Left ventricle myocardium inferior (tissue), 1 donor: ENCODE results near the gene MRPL46. TPM values are rescaled to one million over a fixed set of nuclear protein-coding genes. Genes with fewer than 3 reads are reported as not detected.

ENCODE experiments used
- DNase-seq: peaks from one replicate; pipeline ENCODE4 v3.0.0-alpha.2; 2020
- H3K27ac ChIP-seq: fragments of 200-600 bp; replicated peaks from 2 replicates; pipeline ENCODE4 v1.8.0; 2021
- H3K27me3 ChIP-seq: fragments of 200-600 bp; 2 replicates; pipeline ENCODE4 v1.8.0; 2021; ENCODE audit warnings: low read depth
- H3K36me3 ChIP-seq: fragments of 200-600 bp; 2 replicates; pipeline ENCODE4 v1.8.0; 2021
- H3K4me1 ChIP-seq: fragments of 200-600 bp; 2 replicates; pipeline ENCODE4 v1.8.0; 2021
- H3K4me3 ChIP-seq: fragments of 200-600 bp; 2 replicates; pipeline ENCODE4 v1.8.0; 2021; ENCODE audit warnings: mild to moderate bottlenecking, moderate library complexity
- H3K9me3 ChIP-seq: fragments of 200-600 bp; replicated peaks from 2 replicates; pipeline ENCODE4 v1.8.0; 2021
- CTCF ChIP-seq: fragments of 200-600 bp; IDR thresholded peaks from 2 replicates; pipeline ENCODE4 v1.8.0; 2021; ENCODE audit warnings: antibody characterized with exemption, mild to moderate bottlenecking, borderline replicate concordance
- intact Hi-C: fragments of 100-400 bp; cut with micrococcal nuclease; formaldehyde crosslinking; loops from one replicate; pipeline ENCODE4 v1.11.0; 2022
- total RNA-seq: library from RNA; stranded (reverse); fragmentation: NEBNext Ultra II Directional; extraction: Animal tissue kit (Norgen Biotek cat#: 25700); gene quantifications from one replicate; pipeline ENCODE4 v1.2.1, GENCODE V29; 2021
- donor health status: DM: no; HTN: yes; CAD: no; lungs with severe emphysema.

MRPL46 gene
- total RNA-seq, 1 donor from 2014 or later: 80.8 TPM

GRCh38 chr15:88450125-88450798 is 16.9 kb downstream of the MRPL46 start:
- peak; percentile 51 for DNase-seq
- H3K9me3 ChIP-seq: no peaks in the 10 kb centered on the region
- intact Hi-C loops: no loop called here
- peaks cover 15% of the 10 kb centered on the region for H3K4me1 ChIP-seq
- no peaks in the 10 kb centered on the region for H3K36me3 ChIP-seq
- no peak overlapping the region for H3K4me3 ChIP-seq
- peak; percentile 75 for TF ChIP-seq CTCF
- H3K27ac ChIP-seq: no peak overlapping the region
- peaks cover 14% of the 10 kb centered on the region for H3K27me3 ChIP-seq

GRCh38 chr15:88449581-88449980 is 17.6 kb downstream of the MRPL46 start:
- intact Hi-C loops: no loop called here
- Histone ChIP-seq H3K27ac (no peak overlapping the region), H3K9me3 (no peaks in the 10 kb centered on the region), H3K4me3 (no peak overlapping the region), H3K36me3 (no peaks in the 10 kb centered on the region), H3K27me3 (peaks cover 14% of the 10 kb centered on the region), H3K4me1 (peaks cover 8% of the 10 kb centered on the region)
- no peak for DNase-seq
- no peak for TF ChIP-seq CTCF

GRCh38 chr15:88448991-88449461 is 18.2 kb downstream of the MRPL46 start:
- no peak for TF ChIP-seq CTCF
- Histone ChIP-seq H3K4me1 (peaks cover 5% of the 10 kb centered on the region), H3K4me3 (no peak overlapping the region), H3K9me3 (peaks cover 5% of the 10 kb centered on the region), H3K36me3 (no peaks in the 10 kb centered on the region), H3K27ac (no peak overlapping the region), H3K27me3 (peaks cover 14% of the 10 kb centered on the region)
- DNase-seq: no peak
- intact Hi-C loops: no loop called here

- Histone ChIP-seq H3K4me1 (no peaks in the 10 kb centered on the region), H3K27ac (no peak overlapping the region), H3K9me3 (peaks cover 16% of the 10 kb centered on the region), H3K36me3 (no peaks in the 10 kb centered on the region), H3K4me3 (no peak overlapping the region), H3K27me3 (peaks cover 14% of the 10 kb centered on the region)
- TF ChIP-seq CTCF: no peak
- intact Hi-C loops: no loop called here
- DNase-seq: no peak
Measured at GRCh38 chr15:88447741-88448140, 19.4 kb downstream of the MRPL46 start.

GRCh38 chr15:88447206-88447605 is 20.0 kb downstream of the MRPL46 start:
- intact Hi-C loops: no loop called here
- Histone ChIP-seq H3K36me3 (no peaks in the 10 kb centered on the region), H3K27me3 (peaks cover 14% of the 10 kb centered on the region), H3K4me1 (no peaks in the 10 kb centered on the region), H3K9me3 (peaks cover 16% of the 10 kb centered on the region), H3K4me3 (no peak overlapping the region), H3K27ac (no peak overlapping the region)
- no peak for TF ChIP-seq CTCF
- no peak for DNase-seq
